Heart right ventricle (tissue), 16 donors: ENCODE measurements around the gene EGR1. TPM values are rescaled to one million over a fixed set of nuclear protein-coding genes. Genes with fewer than 3 reads are reported as not detected.

Experiments
- ATAC-seq, 8 donors: fragments of 200-7000 bp; cut with Tn5 transposase; one replicate each; pipeline ENCODE4 v1.9.1; 2020; ENCODE audit warnings: mild to moderate bottlenecking in 8 of 8, moderate library complexity in 8 of 8, moderate number of reproducible peaks in 1 of 8
- DNase-seq, 2 donors: peaks; one replicate each; pipeline ENCODE4 v3.0.0-alpha.2; 2020
- H3K27ac ChIP-seq, 10 donors: fragments of 200-600 bp; sonication (generic) in 2 of 10; one replicate each; pipeline versions ENCODE4 v1.5.0 to v1.8.0; 2020 to 2022; ENCODE audit warnings: mild to moderate bottlenecking in 3 of 10
- H3K27me3 ChIP-seq, 7 donors: fragments of 200-600 bp; one replicate each; pipeline ENCODE4 v1.8.0; 2021 to 2022; ENCODE audit warnings: mild to moderate bottlenecking in 2 of 7
- H3K36me3 ChIP-seq, 9 donors: fragments of 200-600 bp; sonication (generic) in 1 of 9; one replicate each; pipeline versions ENCODE4 v1.5.0 to v1.8.0; 2020 to 2022; ENCODE audit warnings: mild to moderate bottlenecking in 2 of 9
- H3K4me1 ChIP-seq, 9 donors: fragments of 200-600 bp; sonication (generic) in 1 of 9; one replicate each; pipeline versions ENCODE4 v1.5.0 to v1.8.0; 2020 to 2022; ENCODE audit warnings: mild to moderate bottlenecking in 4 of 9
- H3K4me3 ChIP-seq, 10 donors: fragments of 200-600 bp; sonication (generic) in 2 of 10; one replicate each; pipeline versions ENCODE4 v1.5.0 to v1.8.0; 2020 to 2022; ENCODE audit warnings: mild to moderate bottlenecking in 7 of 10, moderate library complexity in 2 of 10
- H3K9me3 ChIP-seq, 11 donors: fragments of 200-600 bp in 10 of 11; sonication (generic) in 2 of 11; one replicate each; pipeline versions ENCODE4 v1.5.0 to v1.8.0; 2013 to 2022; ENCODE audit warnings: mild to moderate bottlenecking in 2 of 11, control low read depth in 1 of 11, moderate library complexity in 1 of 11
- WGBS, 2 donors: extraction: QIAGEN DNeasy Blood & Tissue Kit; methylation state at CpG; one replicate each; pipeline ENCODE4 v1.1.7; 2013; ENCODE audit warnings: inconsistent platforms in 1 of 2; 5-methylcytosine and 5-hydroxymethylcytosine counted together
- intact Hi-C, 10 donors: fragments of 100-400 bp; cut with DNase I; formaldehyde crosslinking; loops; one replicate each; pipeline versions ENCODE4 v1.11.1 to v1.14.2; 2022
- polyA plus RNA-seq, 2 donors: library from polyadenylated mRNA; stranded (reverse); fragments of 200-250 nt; gene quantifications; one replicate each; pipeline ENCODE4 v1.2.3, GENCODE V29; 2013
- total RNA-seq, 10 donors: library from RNA; stranded (reverse); fragmentation: NEBNext Ultra II Directional in 3 of 10; extraction: Animal tissue kit (Norgen Biotek cat#: 25700) in 3 of 10; gene quantifications; one replicate each; pipeline versions ENCODE4 v1.2.1 to v1.2.4, GENCODE V29; 2021 to 2023
- TF ChIP-seq, protein P1 (sequence below), 9 donors: fragments of 200-600 bp; sonication (generic) in 2 of 9; IDR thresholded peaks; one replicate each; pipeline versions ENCODE4 v1.5.0 to v1.8.0; 2021 to 2022; ENCODE audit warnings: antibody characterized with exemption in 9 of 9, mild to moderate bottlenecking in 5 of 9, moderate library complexity in 1 of 9
- donor health status: Arrhythmogenic right ventricular cardiomyopathy.
- donor health status: ischemic (EF 13 %, LVEDD 7.1; RV severe dilation, severe dysfunction).
- donor health status: healthy with polysubstance abuse.
- donor health status: DM: no; HTN: yes; CAD: no.
- donor health status: DM: no; HTN: no; CAD: no.
- donor health status: ischemic (EF 25% LVEDD 6.9; RV normal size, moderate dysfunction).
- donor health status: ischemic (EF 25% LVEDD 5.7; RV mildly dilated, moderate dysfunction).
- donor health status: healthy.
- donor health status: DM: yes; HTN: yes; CAD: no.
- donor health status: Ischemic cardiomyopathy.
- donor health status: ischemic (EF 35%, LVEDD 5.7; RV mildly dilated, moderate dysfunction).
- donor health status: nonischemic (EF 11% LVEDD 7.7; RV severe dilation, severe dysfunction).
- donor health status: DM: yes; HTN: yes; CAD: no.
- donor health status: PGD.
- donor health status: ischemic (EF 29% LVEDD 5.4; RV normal size, mild dysfunction).
- donor health status: nonischemic (EF 23%, LVEDD 6.1; RV moderate dilation, normal function).

EGR1 gene
- total and polyA plus RNA-seq, 12 donors, result 5.2 to 164 (median 33.7) TPM

GRCh38 chr5:138449501-138450239 is 15.6 kb upstream of the EGR1 start:
- no peak overlapping the region for H3K27ac ChIP-seq
- H3K4me1 ChIP-seq, result peaks cover 0 to 12% (median 9%) of the 10 kb centered on the region in 9 donors
- H3K4me3 ChIP-seq, result peak overlapping the region in 2 of 10 donors; percentile 0 to 8
- ATAC-seq (peak; percentile 86 to 96 (median 94)), DNase-seq (peak; percentile 90 to 91)
- peaks cover 0 to under 1% (median 0%) of the 10 kb centered on the region in 9 donors for H3K36me3 ChIP-seq
- WGBS, 2 donors, result 16% methylated on average over 22 of the region's 22 CpGs
- TF ChIP-seq, protein P1, sequence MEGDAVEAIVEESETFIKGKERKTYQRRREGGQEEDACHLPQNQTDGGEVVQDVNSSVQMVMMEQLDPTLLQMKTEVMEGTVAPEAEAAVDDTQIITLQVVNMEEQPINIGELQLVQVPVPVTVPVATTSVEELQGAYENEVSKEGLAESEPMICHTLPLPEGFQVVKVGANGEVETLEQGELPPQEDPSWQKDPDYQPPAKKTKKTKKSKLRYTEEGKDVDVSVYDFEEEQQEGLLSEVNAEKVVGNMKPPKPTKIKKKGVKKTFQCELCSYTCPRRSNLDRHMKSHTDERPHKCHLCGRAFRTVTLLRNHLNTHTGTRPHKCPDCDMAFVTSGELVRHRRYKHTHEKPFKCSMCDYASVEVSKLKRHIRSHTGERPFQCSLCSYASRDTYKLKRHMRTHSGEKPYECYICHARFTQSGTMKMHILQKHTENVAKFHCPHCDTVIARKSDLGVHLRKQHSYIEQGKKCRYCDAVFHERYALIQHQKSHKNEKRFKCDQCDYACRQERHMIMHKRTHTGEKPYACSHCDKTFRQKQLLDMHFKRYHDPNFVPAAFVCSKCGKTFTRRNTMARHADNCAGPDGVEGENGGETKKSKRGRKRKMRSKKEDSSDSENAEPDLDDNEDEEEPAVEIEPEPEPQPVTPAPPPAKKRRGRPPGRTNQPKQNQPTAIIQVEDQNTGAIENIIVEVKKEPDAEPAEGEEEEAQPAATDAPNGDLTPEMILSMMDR (IDR thresholded peaks at IDR 0.05), result peak; percentile 94 to 99 (median 96)
- intact Hi-C loops, result loop anchor here in 8 of 10 donors (1.0 to 5.0 kb wide), 4 partner anchors 53 to 98 kb away; no protein-coding TSS in a partner anchor
- H3K27me3 ChIP-seq, result no peaks in the 10 kb centered on the region
- no peaks in the 10 kb centered on the region for H3K9me3 ChIP-seq

GRCh38 chr5:138450971-138451370 is 14.3 kb upstream of the EGR1 start:
- Histone ChIP-seq H3K9me3 (no peaks in the 10 kb centered on the region), H3K4me3 (no peak overlapping the region), H3K4me1 (peaks cover 0 to 12% (median 9%) of the 10 kb centered on the region in 9 donors), H3K27ac (no peak overlapping the region), H3K36me3 (no peaks in the 10 kb centered on the region), H3K27me3 (no peaks in the 10 kb centered on the region)
- DNase-seq (no peak), ATAC-seq (no peak)
- TF ChIP-seq, protein P1 (IDR thresholded peaks at IDR 0.05), result no peak
- 93% methylated on average over 5 of the region's 5 CpGs for WGBS, 2 donors
- intact Hi-C loops, result loop anchor here in 8 of 10 donors (1.0 to 5.0 kb wide), 4 partner anchors 52 to 96 kb away; no protein-coding TSS in a partner anchor

- TF ChIP-seq, protein P1 (IDR thresholded peaks at IDR 0.05), result no peak
- WGBS, 2 donors, result 96 to 99% methylated on average over 6 of the region's 6 CpGs
- Histone ChIP-seq H3K4me1 (peaks cover under 1 to 23% (median 15%) of the 10 kb centered on the region in 9 donors), H3K36me3 (no peaks in the 10 kb centered on the region), H3K4me3 (no peak overlapping the region), H3K9me3 (no peaks in the 10 kb centered on the region), H3K27me3 (no peaks in the 10 kb centered on the region), H3K27ac (no peak overlapping the region)
- DNase-seq (no peak), ATAC-seq (no peak)
- intact Hi-C loops, result loop anchor here in 1 of 10 donors (5.0 kb wide), 1 partner anchor 95 kb away; no protein-coding TSS in a partner anchor
Observed at GRCh38 chr5:138452720-138453119, 12.6 kb upstream of the EGR1 start.

GRCh38 chr5:138453590-138453989 is 11.7 kb upstream of the EGR1 start:
- H3K9me3 ChIP-seq, result no peaks in the 10 kb centered on the region
- intact Hi-C loops, result loop anchor here in 1 of 10 donors (5.0 kb wide), 1 partner anchor 94 kb away; no protein-coding TSS in a partner anchor
- DNase-seq (no peak), ATAC-seq (no peak)
- H3K4me3 ChIP-seq, result no peak overlapping the region
- peaks cover 10 to 32% (median 24%) of the 10 kb centered on the region in 9 donors for H3K4me1 ChIP-seq
- no peak overlapping the region for H3K27ac ChIP-seq
- TF ChIP-seq, protein P1 (IDR thresholded peaks at IDR 0.05), result no peak
- H3K27me3 ChIP-seq, result no peaks in the 10 kb centered on the region
- no peaks in the 10 kb centered on the region for H3K36me3 ChIP-seq
- 87 to 90% methylated on average over 13 of the region's 13 CpGs for WGBS, 2 donors
